Lung (tissue), 12 donors: ENCODE results near the gene FRMPD4. TPM values are rescaled to one million over a fixed set of nuclear protein-coding genes. Genes with fewer than 3 reads are reported as not detected.
"Not testable (repeated sequence)": the region's sequence is repeated elsewhere in the genome, so short reads cannot be mapped to it uniquely, and the experiment has no call there.

Experiments
- ATAC-seq: fragments of 200-7000 bp; cut with Tn5 transposase; one replicate; pipeline ENCODE4 v1.9.1; 2020; ENCODE audit warnings: moderate number of reproducible peaks; ENCODE audit not compliant: insufficient read depth, low FRiP score
- DNase-seq, 3 donors: peaks; one replicate each; pipeline ENCODE4 v3.0.0-alpha.2; 2013 to 2017
- H3K27ac ChIP-seq, 2 donors: one replicate each; pipeline ENCODE4 v1.5.1; 2013; ENCODE audit warnings: mild to moderate bottlenecking in 2 of 2, moderate library complexity in 2 of 2, control low read depth in 1 of 2, inconsistent platforms in 1 of 2, low read depth in 1 of 2, low read length in 1 of 2
- H3K27me3 ChIP-seq, 3 donors: one replicate each; pipeline ENCODE4 v1.5.1; 2013; ENCODE audit warnings: low read length in 2 of 3; ENCODE audit not compliant: control insufficient read depth in 3 of 3, insufficient read depth in 3 of 3
- H3K36me3 ChIP-seq, 4 donors: one replicate each; pipeline ENCODE4 v1.5.1; 2013; ENCODE audit warnings: low read length in 4 of 4, mild to moderate bottlenecking in 1 of 4, moderate library complexity in 1 of 4; ENCODE audit not compliant: control insufficient read depth in 4 of 4, insufficient read depth in 4 of 4
- H3K4me1 ChIP-seq, 5 donors: one replicate each; pipeline ENCODE4 v1.5.1; 2013; ENCODE audit warnings: low read length in 5 of 5, mild to moderate bottlenecking in 2 of 5, moderate library complexity in 1 of 5; ENCODE audit not compliant: control insufficient read depth in 5 of 5, insufficient read depth in 5 of 5
- H3K4me3 ChIP-seq: one replicate; pipeline ENCODE4 v1.5.1; 2013; ENCODE audit warnings: mild to moderate bottlenecking, control low read depth, moderate library complexity
- H3K9ac ChIP-seq, 2 donors: one replicate each; pipeline ENCODE4 v1.5.1; 2013; ENCODE audit warnings: low read length in 2 of 2, control low read depth in 1 of 2; ENCODE audit not compliant: insufficient read depth in 1 of 2
- H3K9me3 ChIP-seq, 4 donors: one replicate each; pipeline ENCODE4 v1.5.1; 2013; ENCODE audit warnings: low read length in 3 of 4, mild to moderate bottlenecking in 1 of 4, moderate library complexity in 1 of 4; ENCODE audit not compliant: control insufficient read depth in 4 of 4, insufficient read depth in 3 of 4
- WGBS, 2 donors: extraction: QIAGEN DNeasy Blood & Tissue Kit; methylation state at CpG; one replicate each; pipeline ENCODE4 v1.1.7; 2013; 5-methylcytosine and 5-hydroxymethylcytosine counted together
- polyA plus RNA-seq, 2 donors: library from polyadenylated mRNA; stranded (reverse); fragments of 200-250 nt; gene quantifications; one replicate each; pipeline ENCODE4 v1.2.1, GENCODE V29; 2013
- total RNA-seq, 2 donors: library from RNA; depleted of rRNA in 1 of 2; stranded (reverse); fragments of >200 nt in 1 of 2; gene quantifications; one replicate each; pipeline ENCODE4 v1.2.1, GENCODE V29; 2014 to 2021
- TF ChIP-seq, protein P1 (sequence below): IDR thresholded peaks from 2 replicates; pipeline ENCODE4 v1.5.1; 2012; ENCODE audit warnings: mild to moderate bottlenecking; ENCODE audit errors: control extremely low read depth, extremely low read depth
- donor health status: control.
- donor health status: control.
- donor health status: Bipolar disorder and iron deficiency.
- donor health status: healthy.
- donor health status: DM: yes; HTN: yes; CAD: no.

FRMPD4 gene
- total and polyA plus RNA-seq, 4 donors: 0.01 to 0.43 (median 0.03) TPM

GRCh38 chrX:12526306-12526705 is 388.0 kb downstream of the FRMPD4 start:
- 22 to 49% methylated on average over 5 of the region's 5 CpGs for WGBS, 2 donors
- Histone ChIP-seq H3K27me3 (peaks cover 0 to 12% (median 0%) of the 10 kb centered on the region in 3 donors), H3K36me3 (no peaks in the 10 kb centered on the region), H3K4me1 (no peaks in the 10 kb centered on the region), H3K9ac (no peak overlapping the region), H3K4me3 (no peak overlapping the region), H3K27ac (no peak overlapping the region), H3K9me3 (no peaks in the 10 kb centered on the region)
- DNase-seq: no peak
- TF ChIP-seq, protein P1, sequence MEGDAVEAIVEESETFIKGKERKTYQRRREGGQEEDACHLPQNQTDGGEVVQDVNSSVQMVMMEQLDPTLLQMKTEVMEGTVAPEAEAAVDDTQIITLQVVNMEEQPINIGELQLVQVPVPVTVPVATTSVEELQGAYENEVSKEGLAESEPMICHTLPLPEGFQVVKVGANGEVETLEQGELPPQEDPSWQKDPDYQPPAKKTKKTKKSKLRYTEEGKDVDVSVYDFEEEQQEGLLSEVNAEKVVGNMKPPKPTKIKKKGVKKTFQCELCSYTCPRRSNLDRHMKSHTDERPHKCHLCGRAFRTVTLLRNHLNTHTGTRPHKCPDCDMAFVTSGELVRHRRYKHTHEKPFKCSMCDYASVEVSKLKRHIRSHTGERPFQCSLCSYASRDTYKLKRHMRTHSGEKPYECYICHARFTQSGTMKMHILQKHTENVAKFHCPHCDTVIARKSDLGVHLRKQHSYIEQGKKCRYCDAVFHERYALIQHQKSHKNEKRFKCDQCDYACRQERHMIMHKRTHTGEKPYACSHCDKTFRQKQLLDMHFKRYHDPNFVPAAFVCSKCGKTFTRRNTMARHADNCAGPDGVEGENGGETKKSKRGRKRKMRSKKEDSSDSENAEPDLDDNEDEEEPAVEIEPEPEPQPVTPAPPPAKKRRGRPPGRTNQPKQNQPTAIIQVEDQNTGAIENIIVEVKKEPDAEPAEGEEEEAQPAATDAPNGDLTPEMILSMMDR: no peak
- ATAC-seq: no peak

- not testable (repeated sequence) for H3K9me3 ChIP-seq, H3K9ac ChIP-seq, H3K4me3 ChIP-seq, H3K36me3 ChIP-seq, DNase-seq, H3K27me3 ChIP-seq, H3K4me1 ChIP-seq, H3K27ac ChIP-seq, ATAC-seq
- WGBS, 2 donors: 73 to 97% methylated on average over 6 to 10 of the region's 11 CpGs
Observed at GRCh38 chrX:12538096-12538495, 399.8 kb downstream of the FRMPD4 start.

DNA sequence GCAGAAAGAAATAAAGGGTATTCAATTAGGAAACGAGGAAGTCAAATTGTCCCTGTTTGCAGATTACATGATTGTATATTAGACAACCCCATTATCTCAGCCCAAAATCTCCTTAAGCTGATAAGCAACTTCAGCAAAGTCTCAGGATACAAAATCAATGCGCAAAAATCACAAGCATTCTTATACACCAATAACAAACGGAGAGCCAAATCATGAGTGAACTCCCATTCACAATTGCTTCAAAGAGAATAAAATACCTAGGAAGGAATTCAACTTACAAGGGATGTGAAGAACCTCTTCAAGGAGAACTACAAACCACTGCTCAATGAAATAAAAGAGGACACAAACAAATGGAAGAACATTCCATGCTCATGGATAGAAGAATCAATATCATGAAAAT is 404.0 kb downstream of the FRMPD4 start:
- not testable (repeated sequence) for H3K9me3 ChIP-seq, H3K4me1 ChIP-seq, DNase-seq, H3K9ac ChIP-seq, H3K27ac ChIP-seq, H3K4me3 ChIP-seq, H3K36me3 ChIP-seq, ATAC-seq, H3K27me3 ChIP-seq
- 80 to 83% methylated on average over 2 to 3 of the region's 3 CpGs for WGBS, 2 donors

GRCh38 chrX:12548341-12548740 is 410.1 kb downstream of the FRMPD4 start:
- no peaks in the 10 kb centered on the region for H3K36me3 ChIP-seq
- 79 to 86% methylated on average over 3 of the region's 3 CpGs for WGBS, 2 donors
- H3K27ac ChIP-seq: no peak overlapping the region
- H3K27me3 ChIP-seq: peaks cover 0 to 2% (median 0%) of the 10 kb centered on the region in 3 donors
- DNase-seq (no peak), ATAC-seq (no peak)
- H3K4me1 ChIP-seq: no peaks in the 10 kb centered on the region
- no peaks in the 10 kb centered on the region for H3K9me3 ChIP-seq
- H3K9ac ChIP-seq: no peak overlapping the region
- no peak overlapping the region for H3K4me3 ChIP-seq
- TF ChIP-seq, protein P1: no peak

DNA sequence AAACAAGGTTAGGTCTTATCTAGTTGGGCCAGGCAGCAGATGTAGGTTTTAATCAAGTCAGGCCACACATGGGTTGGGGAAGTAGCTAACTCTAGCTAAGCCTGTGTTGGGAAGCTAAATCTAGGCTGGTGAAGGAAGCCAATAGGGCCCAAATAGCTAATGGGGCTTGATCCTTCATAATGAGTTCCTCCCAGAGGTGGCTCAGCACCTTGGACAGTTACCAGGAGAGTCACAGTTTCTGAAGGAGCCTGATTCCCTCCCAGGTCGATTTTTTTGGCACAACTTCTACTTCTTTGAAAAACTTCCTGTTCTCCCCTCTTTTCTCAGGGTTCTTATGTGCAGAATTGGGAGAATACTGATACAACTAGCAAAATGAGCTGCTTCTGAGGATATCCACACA is 410.5 kb downstream of the FRMPD4 start:
- H3K27me3 ChIP-seq: peaks cover 0 to 2% (median 0%) of the 10 kb centered on the region in 3 donors
- no peak for ATAC-seq

More for the DNA sequence above, 410.5 kb downstream of the FRMPD4 start:
- Histone ChIP-seq H3K27ac (no peak overlapping the region), H3K9me3 (no peaks in the 10 kb centered on the region), H3K36me3 (no peaks in the 10 kb centered on the region), H3K4me1 (no peaks in the 10 kb centered on the region), H3K4me3 (no peak overlapping the region), H3K9ac (no peak overlapping the region)
- WGBS, 2 donors: 0 to 7% methylated on average over 1 of the region's 1 CpG
- TF ChIP-seq, protein P1: no peak
- peak; percentile 19 to 51 (median 23) for DNase-seq
